Right lobe of liver (tissue), 4 donors: ENCODE results near the gene EVL.

Experiments used
- CTCF ChIP-seq, 4 donors: fragments of 200-600 bp in 3 of 4; fragments of 450-650 bp in 1 of 4; IDR thresholded peaks; one replicate each; pipeline versions ENCODE4 v1.5.1 to v1.8.0; 2016 to 2022; ENCODE audit warnings: antibody characterized with exemption in 4 of 4, mild to moderate bottlenecking in 2 of 4
- POLR2A ChIP-seq: fragments of 450-650 bp; IDR thresholded peaks from one replicate; pipeline ENCODE4 v1.6.1; 2017; ENCODE audit warnings: antibody characterized with exemption, mild to moderate bottlenecking
- donor health status: DM: no; HTN: no; CAD: no.
- donor health status: DM: no; HTN: no; CAD: no.
- donor health status: DM: no; HTN: yes; CAD: no.

- TF ChIP-seq CTCF (IDR thresholded peaks at IDR 0.05) (no peak), POLR2A (no peak)
Observed at GRCh38 chr14:100059438-100059781, 5.8 kb upstream of the EVL start.
